Esophagus muscularis mucosa (tissue), 4 donors: ENCODE results near the gene FAM24A. TPM values are rescaled to one million over a fixed set of nuclear protein-coding genes. Genes with fewer than 3 reads are reported as not detected.
A peak's percentile ranks its signal among the peaks of the same experiment; 100 is the strongest.

Experiments used
- DNase-seq: peaks from one replicate; pipeline ENCODE4 v3.0.0-alpha.2; 2017; ENCODE audit errors: extremely low spot score
- H3K27ac ChIP-seq, 4 donors: fragments of 200-600 bp; sonication (generic); replicated peaks in 1 of 4; 1 replicate in 3 of 4; 2 replicates in 1 of 4; pipeline ENCODE4 v1.5.1; 2016 to 2019; ENCODE audit warnings: mild to moderate bottlenecking in 1 of 4
- H3K27me3 ChIP-seq, 4 donors: fragments of 200-600 bp; sonication (generic); one replicate each; pipeline versions ENCODE4 v1.5.1 to v1.6.0; 2016 to 2019
- H3K36me3 ChIP-seq, 4 donors: fragments of 200-600 bp; sonication (generic); one replicate each; pipeline ENCODE4 v1.5.1; 2016 to 2019
- H3K4me1 ChIP-seq, 4 donors: fragments of 200-600 bp; sonication (generic); one replicate each; pipeline ENCODE4 v1.5.1; 2016 to 2019
- H3K4me3 ChIP-seq, 4 donors: fragments of 200-600 bp; sonication (generic); 1 replicate in 2 of 4; 2 replicates in 2 of 4; pipeline ENCODE4 v1.5.1; 2016 to 2019; ENCODE audit warnings: mild to moderate bottlenecking in 4 of 4, moderate library complexity in 1 of 4
- H3K9me3 ChIP-seq, 4 donors: fragments of 200-600 bp; sonication (generic); 1 replicate in 3 of 4; 2 replicates in 1 of 4; pipeline ENCODE4 v1.5.1; 2016 to 2019
- CTCF ChIP-seq, 3 experiments: fragments of 200-600 bp in 2 of 3; fragments of 450-650 bp in 1 of 3; sonication (generic) in 2 of 3; IDR thresholded peaks; one replicate each; pipeline ENCODE4 v1.5.1; 2017 to 2019; ENCODE audit warnings: antibody characterized with exemption in 3 of 3, mild to moderate bottlenecking in 2 of 3, moderate library complexity in 1 of 3
- EP300 ChIP-seq: sonication (generic); formaldehyde crosslinking; IDR thresholded peaks from one replicate; pipeline ENCODE4 v1.6.1; 2017; ENCODE audit warnings: antibody characterized with exemption
- POLR2A ChIP-seq: fragments of 450-650 bp; IDR thresholded peaks from one replicate; pipeline ENCODE4 v1.6.1; 2017; ENCODE audit warnings: antibody characterized with exemption, moderate library complexity, mild to moderate bottlenecking, low read depth
- POLR2AphosphoS5 ChIP-seq, 2 donors: sonication (generic); formaldehyde crosslinking; IDR thresholded peaks; one replicate each; pipeline ENCODE4 v1.6.1; 2017; ENCODE audit warnings: antibody characterized with exemption in 2 of 2
- WGBS: methylation state at CpG from one replicate; pipeline ENCODE4 v1.1.5; 2018; 5-methylcytosine and 5-hydroxymethylcytosine counted together
- intact Hi-C: fragments of 100-400 bp; cut with DNase I; formaldehyde crosslinking; loops from one replicate; pipeline ENCODE4 v1.15.1; 2023
- total RNA-seq, 4 donors: library from RNA; depleted of rRNA; stranded (reverse); fragments of >200 nt; gene quantifications; one replicate each; pipeline versions ENCODE4 v1.1.0 to v1.2.1, GENCODE V29; 2016

Gene FAM24A
- total RNA-seq, 4 donors from 2014 or later = not detected

GRCh38 chr10:122939133-122939855 lies 28.9 kb downstream of the FAM24A start:
- H3K9me3 ChIP-seq = no peaks in the 10 kb centered on the region
- WGBS = 94% methylated on average over 1 of the region's 1 CpG
- intact Hi-C loops = no loop called here
- TF ChIP-seq CTCF (IDR thresholded peaks at IDR 0.05) (no peak), POLR2A (no peak), EP300 (no peak)
- no peaks in the 10 kb centered on the region for H3K27me3 ChIP-seq
- no peak for DNase-seq
- peaks cover 10 to 31% (median 21%) of the 10 kb centered on the region in 4 donors for H3K36me3 ChIP-seq
- H3K4me3 ChIP-seq = no peak overlapping the region
- H3K4me1 ChIP-seq = no peaks in the 10 kb centered on the region
- H3K27ac ChIP-seq = no peak overlapping the region

GRCh38 chr10:122939856-122940543 lies 29.6 kb downstream of the FAM24A start:
- no peak for DNase-seq
- Histone ChIP-seq H3K4me1 (no peaks in the 10 kb centered on the region), H3K27ac (no peak overlapping the region), H3K36me3 (peaks cover 10 to 31% (median 19%) of the 10 kb centered on the region in 4 donors), H3K4me3 (no peak overlapping the region), H3K9me3 (no peaks in the 10 kb centered on the region), H3K27me3 (no peaks in the 10 kb centered on the region)
- intact Hi-C loops = no loop called here
- TF ChIP-seq EP300 (no peak), POLR2A (no peak), POLR2AphosphoS5 (IDR thresholded peaks at IDR 0.05) (no peak), CTCF (IDR thresholded peaks at IDR 0.05) (no peak)
- 24% methylated on average over 1 of the region's 1 CpG for WGBS

- H3K4me3 ChIP-seq = no peak overlapping the region
- no peak for DNase-seq
- WGBS = 93% methylated on average over 3 of the region's 3 CpGs
- H3K4me1 ChIP-seq = peaks cover 10 to 33% (median 15%) of the 10 kb centered on the region in 4 donors
- intact Hi-C loops = no loop called here
- H3K27me3 ChIP-seq = no peaks in the 10 kb centered on the region
- TF ChIP-seq POLR2AphosphoS5 (IDR thresholded peaks at IDR 0.05) = no peak
- no peak for TF ChIP-seq CTCF (IDR thresholded peaks at IDR 0.05)
- TF ChIP-seq EP300 = no peak
- no peak for TF ChIP-seq POLR2A
- no peaks in the 10 kb centered on the region for H3K9me3 ChIP-seq
- peaks cover 7 to 45% (median 36%) of the 10 kb centered on the region in 4 donors for H3K36me3 ChIP-seq
- H3K27ac ChIP-seq = no peak overlapping the region
Measured at GRCh38 chr10:122949296-122949695, 38.9 kb downstream of the FAM24A start.

- peaks cover 16 to 40% (median 20%) of the 10 kb centered on the region in 4 donors for H3K4me1 ChIP-seq
- H3K4me3 ChIP-seq = peak within 1 kb of the TSS; percentile 79 to 97 (median 91)
- H3K27me3 ChIP-seq = no peaks in the 10 kb centered on the region
- peaks cover 0 to 8% (median 2%) of the 10 kb centered on the region in 4 donors for H3K36me3 ChIP-seq
- H3K9me3 ChIP-seq = peaks cover 0 to 4% (median 0%) of the 10 kb centered on the region in 4 donors
- intact Hi-C loops = loop anchor here (2.0 to 10.0 kb wide), 2 partner anchors 55 to 201 kb away; partner anchors contain the start of genes ACADSB, BUB3 and IKZF5
- DNase-seq = peak; percentile 98
- TF ChIP-seq EP300 (no peak), POLR2A (no peak), CTCF (IDR thresholded peaks at IDR 0.05) (peak in 1 of 3 experiments; percentile 35), POLR2AphosphoS5 (IDR thresholded peaks at IDR 0.05) (peak; percentile 67 to 96)
- 9% methylated on average over 26 of the region's 77 CpGs for WGBS
- peak within 1 kb of the TSS; percentile 80 to 82 (median 82) for H3K27ac ChIP-seq
Measured at GRCh38 chr10:122953902-122954730, 43.7 kb downstream of the FAM24A start, which contains the start of gene C10orf88. Gene C10orf88, minus strand, starts transcription at chr10:122954227. Its CDS starts 49 bp downstream, at chr10:122954178.
